Spinal cord (tissue), 10 donors: ENCODE data around the gene TMEM181. TPM values are rescaled to one million over a fixed set of nuclear protein-coding genes. Genes with fewer than 3 reads are reported as not detected.
"Not testable (repeated sequence)": the region's sequence is repeated elsewhere in the genome, so short reads cannot be mapped to it uniquely, and the experiment has no call there.

Experiments
- DNase-seq, 6 donors: peaks; one replicate each; pipeline versions ENCODE4 v3.0.0 to v3.0.0-alpha.2; 2013 to 2015; ENCODE audit warnings: low spot score in 6 of 6, low read depth in 4 of 6
- H3K27ac ChIP-seq: one replicate; pipeline ENCODE4 v1.5.1; 2013; ENCODE audit warnings: low read depth, low read length, control low read depth
- H3K27me3 ChIP-seq: one replicate; pipeline ENCODE4 v1.6.1; 2013; ENCODE audit warnings: low read length; ENCODE audit not compliant: control insufficient read depth, insufficient read depth
- H3K36me3 ChIP-seq: one replicate; pipeline ENCODE4 v1.6.1; 2013; ENCODE audit warnings: low read length; ENCODE audit not compliant: control insufficient read depth, insufficient read depth
- H3K4me1 ChIP-seq: one replicate; pipeline ENCODE4 v1.6.1; 2013; ENCODE audit warnings: low read length; ENCODE audit not compliant: control insufficient read depth, insufficient read depth
- H3K4me3 ChIP-seq: one replicate; pipeline ENCODE4 v1.5.1; 2013; ENCODE audit warnings: low read depth, low read length, control low read depth
- H3K9me3 ChIP-seq: one replicate; pipeline ENCODE4 v1.6.1; 2013; ENCODE audit warnings: low read length; ENCODE audit not compliant: control insufficient read depth, insufficient read depth
- WGBS: methylation state at CpG from one replicate; pipeline ENCODE4 v1.1.5; 2013; ENCODE audit warnings: missing lambda C conversion rate; ENCODE audit not compliant: insufficient coverage; 5-methylcytosine and 5-hydroxymethylcytosine counted together
- polyA plus RNA-seq, 2 donors: library from polyadenylated mRNA; unstranded; fragments of 120-200 nt; gene quantifications; one replicate each; pipeline ENCODE4 v1.2.1, GENCODE V29; 2013; ENCODE audit not compliant: insufficient read length in 2 of 2
- small RNA-seq: library from RNA; depleted of rRNA; stranded (forward); fragments of <200 nt; gene quantifications from one replicate; pipeline ENCODE3, GENCODE V24; 2014; ENCODE audit warnings: low replicate concordance
- total RNA-seq, 2 donors: library from RNA; depleted of rRNA in 1 of 2; stranded (reverse); fragments of 120-200 nt in 1 of 2; fragments of >200 nt in 1 of 2; gene quantifications; one replicate each; pipeline versions ENCODE4 v1.2.3 to v1.2.4, GENCODE V29; 2013 to 2014
- donor health status: healthy.

TMEM181 gene
- total and polyA plus RNA-seq, 4 donors = 31.8 to 59.0 (median 40.1) TPM

DNA sequence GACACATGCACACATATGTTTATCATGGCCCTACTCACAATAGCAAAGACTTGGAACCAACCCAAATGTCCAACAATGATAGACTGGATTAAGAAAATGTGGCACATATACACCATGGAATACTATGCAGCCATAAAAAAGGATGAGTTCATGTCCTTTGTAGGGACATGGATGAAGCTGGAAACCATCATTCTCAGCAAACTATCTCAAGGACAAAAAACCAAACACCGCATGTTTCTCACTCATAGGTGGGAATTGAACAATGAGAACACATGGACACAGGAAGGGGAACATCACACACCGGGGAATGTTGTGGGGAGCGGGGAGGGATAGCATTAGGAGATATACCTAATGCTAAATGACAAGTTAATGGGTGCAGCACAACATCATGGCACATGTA lies 117.2 kb downstream of the TMEM181 start:
- DNase-seq, H3K27ac ChIP-seq, H3K9me3 ChIP-seq, H3K36me3 ChIP-seq, H3K4me1 ChIP-seq, H3K4me3 ChIP-seq, H3K27me3 ChIP-seq: not testable (repeated sequence)
- WGBS = no CpG with 5 or more reads among the region's 3 CpGs

- H3K4me1 ChIP-seq = no peaks in the 10 kb centered on the region
- whole genome bisulfite sequencing = 76% methylated on average over 8 of the region's 11 CpGs
- H3K27ac ChIP-seq = no peak overlapping the region
- no peaks in the 10 kb centered on the region for H3K36me3 ChIP-seq
- DNase-seq = peak in 1 of 6 donors; percentile 72
- H3K9me3 ChIP-seq = no peaks in the 10 kb centered on the region
- H3K27me3 ChIP-seq = no peaks in the 10 kb centered on the region
- H3K4me3 ChIP-seq = no peak overlapping the region
Observed at GRCh38 chr6:158677906-158678578, 118.2 kb downstream of the TMEM181 start.

DNA sequence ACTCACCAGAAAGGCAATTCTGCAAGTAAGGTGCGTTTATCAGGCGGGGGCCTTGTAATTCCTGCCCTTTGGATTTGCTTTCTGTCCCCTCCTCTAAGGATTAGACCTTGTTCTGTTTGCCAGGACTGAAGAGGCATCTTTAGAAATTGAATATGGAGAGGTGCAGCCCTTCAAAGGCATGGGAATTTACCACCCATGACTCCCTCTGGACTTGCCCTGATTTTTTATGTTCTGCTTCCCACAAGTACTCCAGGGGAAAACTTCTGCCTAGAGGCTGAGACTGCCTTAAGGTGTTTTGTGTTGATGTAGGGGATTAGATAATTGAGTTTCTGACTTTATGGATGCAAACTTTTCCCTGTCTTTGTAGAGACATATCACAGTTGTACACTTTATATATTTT lies 120.1 kb downstream of the TMEM181 start:
- WGBS = 86% methylated on average over 1 of the region's 2 CpGs
- Histone ChIP-seq H3K4me3 (no peak overlapping the region), H3K27me3 (no peaks in the 10 kb centered on the region), H3K9me3 (no peaks in the 10 kb centered on the region), H3K36me3 (no peaks in the 10 kb centered on the region), H3K4me1 (no peaks in the 10 kb centered on the region), H3K27ac (no peak overlapping the region)
- DNase-seq = no peak

DNA sequence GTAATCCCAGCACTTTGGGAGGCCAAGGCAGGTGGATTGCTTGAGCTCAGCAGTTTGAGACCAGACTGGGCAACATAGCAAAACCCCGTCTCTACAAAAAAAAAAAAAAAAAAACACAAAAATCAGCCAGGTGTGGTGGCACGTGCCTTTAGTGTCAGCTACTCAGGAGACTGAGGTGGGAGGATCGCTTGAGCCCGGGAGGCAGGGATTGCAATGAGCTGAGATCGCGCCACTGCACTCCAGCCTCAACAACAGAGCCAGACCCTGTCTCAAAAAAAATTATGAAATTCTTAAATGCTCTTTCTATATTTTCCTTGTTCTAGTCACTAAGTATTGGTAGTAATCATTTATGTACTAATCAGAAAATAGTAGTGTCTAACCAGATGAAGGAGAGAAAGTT lies 120.6 kb downstream of the TMEM181 start:
- Histone ChIP-seq H3K9me3 (no peaks in the 10 kb centered on the region), H3K4me3 (no peak overlapping the region), H3K4me1 (no peaks in the 10 kb centered on the region), H3K27ac (no peak overlapping the region), H3K36me3 (no peaks in the 10 kb centered on the region), H3K27me3 (no peaks in the 10 kb centered on the region)
- no peak for DNase-seq
- no CpG with 5 or more reads among the region's 6 CpGs for WGBS

GRCh38 chr6:158684311-158684710 lies 124.4 kb downstream of the TMEM181 start:
- 84% methylated on average over 2 of the region's 5 CpGs for WGBS
- DNase-seq = no peak
- Histone ChIP-seq H3K9me3 (no peaks in the 10 kb centered on the region), H3K36me3 (no peaks in the 10 kb centered on the region), H3K4me1 (no peaks in the 10 kb centered on the region), H3K27ac (no peak overlapping the region), H3K4me3 (no peak overlapping the region), H3K27me3 (no peaks in the 10 kb centered on the region)

GRCh38 chr6:158684745-158685324 lies 124.9 kb downstream of the TMEM181 start:
- WGBS = 100% methylated on average over 1 of the region's 5 CpGs
- no peaks in the 10 kb centered on the region for H3K27me3 ChIP-seq
- H3K4me1 ChIP-seq = no peaks in the 10 kb centered on the region
- no peaks in the 10 kb centered on the region for H3K36me3 ChIP-seq
- H3K4me3 ChIP-seq = no peak overlapping the region
- H3K9me3 ChIP-seq = no peaks in the 10 kb centered on the region
- no peak for DNase-seq
- H3K27ac ChIP-seq = no peak overlapping the region

Small RNA genes lying within 50 kb of the gene (small RNA-seq; reads per million reads assigned to genes)
- gene MIR7161 = not detected

Other genes with a start within 250 kb of the TMEM181 start
- 100 to 1,000 TPM; 133 to 403 TPM for gene TULP4, start 247.6 kb upstream of the TMEM181 start, total RNA-seq
- 10 to 100 TPM; 30.9 to 36.8 TPM for gene TULP4, start 247.6 kb upstream of the TMEM181 start, polyA plus RNA-seq
- 10 to 100 TPM; 68.5 to 93.4 TPM for gene DYNLT1, start 84.7 kb downstream of the TMEM181 start, total RNA-seq
- gene DYNLT1, start 84.7 kb downstream of the TMEM181 start, polyA plus RNA-seq = 100 to 1,000 TPM; 210 to 211 TPM
- gene SYTL3, start 90.0 kb downstream of the TMEM181 start, total RNA-seq = 1 to 10 TPM; 4.2 to 4.6 TPM
- 1 to 10 TPM; 2.0 to 2.2 TPM for gene SYTL3, start 90.0 kb downstream of the TMEM181 start, polyA plus RNA-seq